IMR-90 (cell line): ENCODE measurements around the gene TUBGCP6. TPM values are rescaled to one million over a fixed set of nuclear protein-coding genes. Genes with fewer than 3 reads are reported as not detected.
"Not testable (repeated sequence)": the region's sequence is repeated elsewhere in the genome, so short reads cannot be mapped to it uniquely, and the experiment has no call there.

Experiments used
- ATAC-seq: fragments of 200-7000 bp; cut with Tn5 transposase; 2 replicates; pipeline ENCODE4 v1.9.1; 2020; ENCODE audit warnings: low read depth, mild to moderate bottlenecking, moderate library complexity
- BruUV-seq: library from RNA; stranded (reverse); fragments of 400-500 nt; replicated peaks from 2 replicates; lab custom pipeline; 2021; lab: Mats Ljungman, UMichigan
- CTCF ChIA-PET: fragments of 300-600 bp; formaldehyde crosslinking; extraction: SDS; loops from one replicate; lab custom pipeline; 2021; ENCODE audit warnings: antibody characterized with exemption; lab: Yijun Ruan, JAX
- POLR2A ChIA-PET: fragments of 300-600 bp; sonication (Branson Sonifier 250); formaldehyde crosslinking; loops from one replicate; lab custom pipeline; 2022; ENCODE audit warnings: antibody characterized with exemption; ENCODE audit not compliant: unreplicated experiment; lab: Charles Lee
- DNase-seq: peaks from one replicate; pipeline ENCODE4 v3.0.0; 2013
- H2AFZ ChIP-seq: replicated peaks from 2 replicates; pipeline ENCODE3; 2013; ENCODE audit warnings: low read length, mild to moderate bottlenecking; ENCODE audit not compliant: poor library complexity
- H2AK5ac ChIP-seq: 2 replicates; pipeline ENCODE4 v1.6.1; 2013; ENCODE audit warnings: low read depth, low read length, inconsistent platforms
- H2AK9ac ChIP-seq: replicated peaks from 2 replicates; pipeline ENCODE3; 2013; ENCODE audit warnings: mild to moderate bottlenecking, low read depth, low read length, moderate library complexity; ENCODE audit not compliant: poor library complexity
- H2BK120ac ChIP-seq: 2 replicates; pipeline ENCODE4 v1.6.1; 2013; ENCODE audit warnings: low read depth, low read length, inconsistent platforms
- H2BK15ac ChIP-seq: 3 replicates; pipeline ENCODE4 v1.6.1; 2013; ENCODE audit warnings: low read depth, low read length, inconsistent platforms
- H2BK20ac ChIP-seq: 2 replicates; pipeline ENCODE4 v1.6.1; 2013; ENCODE audit warnings: low read depth, mild to moderate bottlenecking, inconsistent platforms, low read length, moderate library complexity
- H2BK5ac ChIP-seq: 2 replicates; pipeline ENCODE4 v1.6.1; 2013; ENCODE audit warnings: mild to moderate bottlenecking, low read depth, low read length, inconsistent platforms; ENCODE audit not compliant: poor library complexity, severe bottlenecking
- H3K14ac ChIP-seq: replicated peaks from 2 replicates; pipeline ENCODE4 v1.6.1; 2013; ENCODE audit warnings: low read depth, low read length, inconsistent platforms
- H3K18ac ChIP-seq: 2 replicates; pipeline ENCODE4 v1.6.1; 2013; ENCODE audit warnings: low read depth, low read length, control low read depth
- H3K23ac ChIP-seq: 2 replicates; pipeline ENCODE4 v1.6.1; 2013; ENCODE audit warnings: low read depth, low read length, inconsistent platforms
- H3K27ac ChIP-seq: 2 replicates; pipeline ENCODE4 v1.5.1; 2013; ENCODE audit warnings: mild to moderate bottlenecking, control low read depth, low read length; ENCODE audit not compliant: insufficient read depth
- H3K27me3 ChIP-seq: 2 replicates; pipeline ENCODE4 v1.6.1; 2013; ENCODE audit warnings: low read length; ENCODE audit not compliant: control insufficient read depth, insufficient read depth
- H3K36me3 ChIP-seq: 2 replicates; pipeline ENCODE4 v1.6.1; 2013; ENCODE audit warnings: low read length, mixed read lengths; ENCODE audit not compliant: control insufficient read depth, insufficient read depth
- H3K4ac ChIP-seq: 2 replicates; pipeline ENCODE4 v1.6.1; 2013; ENCODE audit warnings: low read depth, low read length, inconsistent platforms
- H3K4me1 ChIP-seq: 2 replicates; pipeline ENCODE4 v1.6.1; 2013; ENCODE audit warnings: low read length, mixed read lengths; ENCODE audit not compliant: control insufficient read depth, insufficient read depth
- H3K4me2 ChIP-seq: 2 replicates; pipeline ENCODE4 v1.6.1; 2013; ENCODE audit warnings: low read depth, mild to moderate bottlenecking, control low read depth, low read length, moderate library complexity
- H3K4me3 ChIP-seq: 2 replicates; pipeline ENCODE4 v1.5.1; 2013; ENCODE audit warnings: low read depth, mild to moderate bottlenecking, control low read depth, low read length, moderate library complexity; ENCODE audit not compliant: insufficient read depth
- H3K56ac ChIP-seq: 2 replicates; pipeline ENCODE4 v1.6.1; 2013; ENCODE audit warnings: low read length, inconsistent platforms; ENCODE audit not compliant: insufficient read depth; ENCODE audit errors: extremely low read depth
- H3K79me1 ChIP-seq, 2 experiments: 2 replicates each; pipeline ENCODE4 v1.6.1; 2013; ENCODE audit warnings: low read length in 2 of 2, inconsistent platforms in 1 of 2, low read depth in 1 of 2
- H3K9ac ChIP-seq: 2 replicates; pipeline ENCODE4 v1.6.1; 2013; ENCODE audit warnings: low read depth, low read length, control low read depth
- H3K9me1 ChIP-seq: 2 replicates; pipeline ENCODE4 v1.6.1; 2013; ENCODE audit warnings: low read length, inconsistent platforms; ENCODE audit not compliant: insufficient read depth
- H3K9me3 ChIP-seq: 2 replicates; pipeline ENCODE4 v1.6.1; 2013; ENCODE audit warnings: low read length; ENCODE audit not compliant: control insufficient read depth, insufficient read depth
- H4K20me1 ChIP-seq: 2 replicates; pipeline ENCODE4 v1.6.1; 2013; ENCODE audit warnings: low read length, inconsistent platforms; ENCODE audit not compliant: insufficient read depth
- H4K5ac ChIP-seq: 2 replicates; pipeline ENCODE4 v1.6.1; 2013; ENCODE audit warnings: mild to moderate bottlenecking, low read depth, low read length, control low read depth
- H4K8ac ChIP-seq, 2 experiments: 2 replicates each; pipeline ENCODE4 v1.6.1; 2013; ENCODE audit warnings: low read depth in 2 of 2, low read length in 2 of 2, control low read depth in 1 of 2, inconsistent platforms in 1 of 2
- H4K91ac ChIP-seq: 2 replicates; pipeline ENCODE4 v1.6.1; 2013; ENCODE audit warnings: low read depth, low read length, inconsistent platforms; ENCODE audit not compliant: insufficient read depth
- MAZ ChIP-seq: IDR thresholded peaks from 2 replicates; pipeline ENCODE4 v1.6.1; 2012; ENCODE audit warnings: low read depth, mild to moderate bottlenecking, low read length, improper control_type of control experiment, moderate library complexity, borderline replicate concordance
- RFX5 ChIP-seq: IDR thresholded peaks from 2 replicates; pipeline ENCODE4 v1.8.0; 2012; ENCODE audit warnings: low read depth, mild to moderate bottlenecking, low read length, moderate library complexity
- WGBS, 2 experiments: methylation state at CpG; one replicate each; pipeline versions ENCODE4 v1.1.5 to v1.1.7; 2013; ENCODE audit warnings: missing lambda C conversion rate in 2 of 2; ENCODE audit not compliant: insufficient read length in 1 of 2; ENCODE audit errors: extremely low coverage in 2 of 2; 5-methylcytosine and 5-hydroxymethylcytosine counted together
- dilution Hi-C: fragments of 300-500 bp; cut with HindIII; formaldehyde crosslinking; loops from one replicate; pipeline ENCODE4 v1.14.3; 2018; ENCODE audit warnings: low sequenced_read_pairs; ENCODE audit not compliant: unreplicated experiment
- in situ Hi-C: fragments of 300-500 bp; cut with MboI; formaldehyde crosslinking; loops from 3 replicates; pipeline ENCODE4 v1.14.3; 2019; ENCODE audit warnings: low sequenced_read_pairs, inconsistent platforms, mixed read lengths
- intact Hi-C: fragments of 100-400 bp; cut with micrococcal nuclease; formaldehyde crosslinking; loops from 2 replicates; pipeline ENCODE4 v1.10.0; 2022
- polyA plus RNA-seq, 3 experiments: library from polyadenylated mRNA; depleted of rRNA; stranded (reverse); fragments of >200 nt; gene quantifications; 2 replicates each; pipeline ENCODE4 v1.2.3, GENCODE V29; 2012; ENCODE audit warnings: low replicate concordance in 1 of 3
- total RNA-seq: library from RNA; depleted of rRNA; stranded (reverse); fragments of >200 nt; gene quantifications from 2 replicates; pipeline ENCODE4 v1.2.3, GENCODE V29; 2012

Gene TUBGCP6
- total and polyA plus RNA-seq, 2 of the 4 experiments (the other 2 are of a cell fraction), result 10.8 to 28.6 TPM

DNA sequence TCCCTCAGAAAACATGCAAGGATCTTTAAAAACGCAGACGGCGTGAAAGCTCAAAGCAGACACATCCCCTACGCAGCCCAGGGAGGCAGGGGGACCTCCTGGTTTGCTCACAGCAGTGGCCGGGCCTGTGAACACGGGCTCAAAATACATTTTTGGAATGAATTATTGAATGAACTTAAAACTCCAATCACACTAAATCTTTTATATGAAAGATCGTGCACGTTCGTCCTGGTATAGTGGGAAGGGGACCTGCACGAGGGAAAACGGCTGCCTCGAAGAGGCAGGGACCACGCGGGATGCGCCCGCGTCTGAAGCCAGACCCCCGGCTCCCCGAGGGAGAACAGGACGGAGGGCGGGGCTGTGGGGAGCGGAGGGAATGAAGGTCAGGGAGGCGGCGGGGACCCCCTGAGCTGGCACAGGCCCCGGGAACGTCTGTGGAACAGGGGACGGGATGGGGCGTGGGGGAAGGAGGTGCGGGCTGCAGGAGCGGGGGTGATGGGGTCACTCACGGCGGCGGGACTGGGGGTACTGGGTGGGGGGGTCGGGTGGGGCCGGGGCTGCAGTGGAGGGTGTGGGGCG is 75.6 kb downstream of the TUBGCP6 start:
- Histone ChIP-seq H3K79me1 (no peaks in the 10 kb centered on the region), H2AFZ (no peak overlapping the region), H3K27ac (no peak overlapping the region), H2BK120ac (no peak overlapping the region), H2BK15ac (no peak overlapping the region), H3K4me3 (no peak overlapping the region), H2BK20ac (no peak overlapping the region), H2AK9ac (no peak overlapping the region), H3K18ac (no peak overlapping the region), H4K91ac (no peak overlapping the region), H3K9me1 (no peaks in the 10 kb centered on the region), H3K9me3 (no peaks in the 10 kb centered on the region), H3K4ac (no peak overlapping the region), H4K5ac (no peak overlapping the region), H3K56ac (no peak overlapping the region), H2AK5ac (no peak overlapping the region), H3K9ac (no peak overlapping the region), H3K14ac (no peak overlapping the region), H3K23ac (no peak overlapping the region), H4K20me1 (no peaks in the 10 kb centered on the region), H4K8ac (no peak overlapping the region), H2BK5ac (no peak overlapping the region), H3K27me3 (peaks cover 27% of the 10 kb centered on the region), H3K36me3 (no peaks in the 10 kb centered on the region; the same call in 1 of the 2 replicates), H3K4me2 (no peak overlapping the region), H3K4me1 (no peaks in the 10 kb centered on the region)
- dilution Hi-C loops, result no loop called here
- DNase-seq, result no peak
- POLR2A ChIA-PET, result no interaction called here
- intact Hi-C loops, result no loop called here
- ATAC-seq, result no peak
- CTCF ChIA-PET, result no interaction called here
- WGBS, 2 experiments, result 6% methylated on average over 8 of the region's 36 CpGs; no CpG with 5 or more reads in 1 of the 2 experiments
- in situ Hi-C loops, result no loop called here
- TF ChIP-seq RFX5 (no peak), MAZ (no peak)
- no TSS peak for BruUV-seq

DNA sequence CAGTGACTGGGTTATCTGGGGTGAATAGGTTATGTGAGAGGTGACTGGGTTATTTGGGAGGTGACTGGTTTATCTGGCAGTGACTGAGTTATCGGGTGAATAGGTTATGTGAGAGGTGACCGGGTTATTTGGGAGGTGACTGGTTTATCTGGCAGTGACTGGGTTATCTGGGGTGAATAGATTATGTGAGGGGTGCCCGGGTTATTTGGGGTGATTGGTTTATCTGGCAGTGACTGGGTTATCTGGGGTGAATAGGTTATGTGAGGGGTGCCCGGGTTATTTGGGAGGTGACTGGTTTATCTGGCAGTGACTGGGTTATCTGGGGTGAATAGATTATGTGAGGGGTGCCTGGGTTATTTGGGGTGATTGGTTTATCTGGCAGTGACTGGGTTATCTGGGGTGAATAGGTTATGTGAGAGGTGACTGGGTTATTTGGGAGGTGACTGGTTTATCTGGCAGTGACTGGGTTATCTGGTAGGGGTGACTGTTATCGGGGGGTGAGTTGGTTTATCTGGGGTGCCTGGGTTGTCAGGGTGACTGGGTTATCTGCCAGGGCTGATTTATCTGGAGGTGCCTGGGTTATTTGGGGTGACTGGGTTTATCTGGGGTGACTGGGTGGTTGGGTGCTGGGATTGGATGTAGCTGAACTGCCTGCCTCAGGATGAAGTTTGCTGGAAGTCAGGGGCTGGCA is 76.2 kb downstream of the TUBGCP6 start:
- intact Hi-C loops, H3K4me2 ChIP-seq, DNase-seq, H4K91ac ChIP-seq, H3K9me3 ChIP-seq, in situ Hi-C loops, H4K5ac ChIP-seq, H3K4ac ChIP-seq, H3K79me1 ChIP-seq, H2BK5ac ChIP-seq, H2BK120ac ChIP-seq, H2AFZ ChIP-seq, H2BK15ac ChIP-seq, H2AK9ac ChIP-seq, H3K4me1 ChIP-seq, POLR2A ChIA-PET, CTCF ChIA-PET, H3K14ac ChIP-seq, H4K8ac ChIP-seq, H3K27ac ChIP-seq, H3K9me1 ChIP-seq, H3K36me3 ChIP-seq, H3K56ac ChIP-seq, H3K4me3 ChIP-seq, BruUV-seq, ATAC-seq, H3K23ac ChIP-seq, H3K18ac ChIP-seq, H2BK20ac ChIP-seq, H2AK5ac ChIP-seq, H4K20me1 ChIP-seq, dilution Hi-C loops, H3K9ac ChIP-seq: not testable (repeated sequence)
- WGBS, 2 experiments, result 60% methylated on average over 2 of the region's 5 CpGs; no CpG with 5 or more reads in 1 of the 2 experiments
- H3K27me3 ChIP-seq, result peaks cover 27% of the 10 kb centered on the region
